Stimulated activated CD8-positive, alpha-beta memory T cell treated with anti-CD3 and anti-CD28 coated beads, Interleukin-4, amount 100 ng/mL, for 4 hours (primary cell): Measurements from ENCODE around the gene FBXO31.
A peak's percentile ranks its signal among the peaks of the same experiment; 100 is the strongest.

Experiments
- DNase-seq, 2 donors: peaks; one replicate each; pipeline ENCODE4 v3.0.0-alpha.2; 2020; ENCODE audit warnings: low read depth in 2 of 2, low spot score in 1 of 2

Gene FBXO31, protein sequence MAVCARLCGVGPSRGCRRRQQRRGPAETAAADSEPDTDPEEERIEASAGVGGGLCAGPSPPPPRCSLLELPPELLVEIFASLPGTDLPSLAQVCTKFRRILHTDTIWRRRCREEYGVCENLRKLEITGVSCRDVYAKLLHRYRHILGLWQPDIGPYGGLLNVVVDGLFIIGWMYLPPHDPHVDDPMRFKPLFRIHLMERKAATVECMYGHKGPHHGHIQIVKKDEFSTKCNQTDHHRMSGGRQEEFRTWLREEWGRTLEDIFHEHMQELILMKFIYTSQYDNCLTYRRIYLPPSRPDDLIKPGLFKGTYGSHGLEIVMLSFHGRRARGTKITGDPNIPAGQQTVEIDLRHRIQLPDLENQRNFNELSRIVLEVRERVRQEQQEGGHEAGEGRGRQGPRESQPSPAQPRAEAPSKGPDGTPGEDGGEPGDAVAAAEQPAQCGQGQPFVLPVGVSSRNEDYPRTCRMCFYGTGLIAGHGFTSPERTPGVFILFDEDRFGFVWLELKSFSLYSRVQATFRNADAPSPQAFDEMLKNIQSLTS

DNA sequence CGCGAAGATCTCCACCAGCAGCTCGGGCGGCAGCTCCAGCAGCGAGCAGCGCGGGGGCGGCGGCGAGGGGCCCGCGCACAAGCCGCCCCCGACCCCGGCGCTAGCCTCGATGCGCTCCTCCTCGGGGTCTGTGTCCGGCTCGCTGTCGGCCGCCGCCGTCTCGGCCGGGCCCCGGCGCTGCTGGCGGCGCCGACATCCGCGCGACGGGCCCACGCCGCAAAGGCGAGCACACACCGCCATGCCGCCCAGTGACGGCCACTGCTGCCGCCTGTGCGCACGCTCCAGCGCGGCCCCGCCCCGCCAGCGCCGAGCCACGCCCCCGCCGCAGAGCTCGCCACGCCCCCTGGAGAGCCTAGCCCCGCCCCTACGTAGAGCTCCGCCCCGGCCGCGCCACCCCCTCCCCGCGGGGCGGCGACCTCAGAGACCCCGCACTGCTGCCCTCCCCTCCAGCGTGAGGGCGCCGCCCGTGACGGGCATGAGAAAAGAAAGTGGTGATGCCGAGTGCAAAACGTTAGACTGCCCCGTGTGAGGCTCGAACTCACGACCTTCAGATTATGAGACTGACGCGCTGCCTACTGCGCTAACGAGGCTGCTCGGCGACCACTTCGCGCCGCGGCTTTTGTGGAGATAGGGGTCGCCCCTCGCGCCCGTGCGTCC lies at the start of gene FBXO31:
Gene FBXO31 (minus strand): TSS at position 272 of the 657 bp plus-strand sequence. CDS start 32 bp downstream, at position 240.
- peak; percentile 79 to 80 for DNase-seq

DNA sequence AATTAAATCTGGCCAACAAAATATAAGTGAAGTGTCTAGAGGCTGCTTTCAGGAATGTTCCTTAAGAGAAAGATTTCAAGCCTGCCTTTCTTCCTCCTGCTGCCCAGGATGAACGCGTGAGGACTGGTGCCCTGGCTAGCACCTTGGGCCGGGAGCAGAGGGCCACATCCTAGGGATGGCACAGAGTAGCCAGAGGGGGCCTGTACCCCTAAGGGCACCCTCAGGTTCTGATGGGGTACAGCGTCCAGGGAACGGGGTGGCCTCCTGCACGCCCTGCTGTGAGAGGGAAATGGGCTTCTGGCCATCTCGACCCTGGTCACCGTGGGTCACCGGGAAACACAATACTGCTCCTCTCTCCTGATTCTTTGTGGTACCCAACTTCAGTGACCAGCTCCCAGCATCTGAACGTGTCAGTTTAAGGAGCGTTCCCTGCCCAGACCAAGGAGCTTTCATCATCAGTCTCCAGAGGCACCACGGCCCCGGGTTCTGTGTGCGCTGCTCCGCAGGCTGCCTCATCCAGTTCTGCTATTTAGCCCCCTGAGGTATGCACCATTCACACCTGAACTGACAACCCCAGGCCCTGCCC lies 48.8 kb upstream of the FBXO31 start:
- no peak for DNase-seq

DNA sequence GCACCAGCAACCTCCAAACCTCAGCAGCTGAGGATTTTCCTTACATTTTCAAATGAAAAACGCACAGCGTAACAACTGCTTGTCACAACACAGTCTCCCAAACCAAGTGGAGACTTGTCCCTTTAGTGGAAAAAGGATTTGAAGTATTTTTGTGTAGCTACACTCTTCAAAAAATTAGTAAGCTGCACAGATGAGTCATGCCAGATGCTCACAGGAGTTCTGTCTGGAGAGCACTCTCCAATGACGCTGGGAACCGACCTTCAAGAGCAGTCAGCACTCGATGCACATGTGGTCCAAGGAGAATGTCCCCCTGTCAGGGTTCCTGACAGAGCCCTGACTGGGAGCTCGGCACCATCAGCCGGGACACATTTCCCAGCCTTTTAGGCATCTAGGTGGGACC lies 48.4 kb upstream of the FBXO31 start:
- no peak for DNase-seq

DNA sequence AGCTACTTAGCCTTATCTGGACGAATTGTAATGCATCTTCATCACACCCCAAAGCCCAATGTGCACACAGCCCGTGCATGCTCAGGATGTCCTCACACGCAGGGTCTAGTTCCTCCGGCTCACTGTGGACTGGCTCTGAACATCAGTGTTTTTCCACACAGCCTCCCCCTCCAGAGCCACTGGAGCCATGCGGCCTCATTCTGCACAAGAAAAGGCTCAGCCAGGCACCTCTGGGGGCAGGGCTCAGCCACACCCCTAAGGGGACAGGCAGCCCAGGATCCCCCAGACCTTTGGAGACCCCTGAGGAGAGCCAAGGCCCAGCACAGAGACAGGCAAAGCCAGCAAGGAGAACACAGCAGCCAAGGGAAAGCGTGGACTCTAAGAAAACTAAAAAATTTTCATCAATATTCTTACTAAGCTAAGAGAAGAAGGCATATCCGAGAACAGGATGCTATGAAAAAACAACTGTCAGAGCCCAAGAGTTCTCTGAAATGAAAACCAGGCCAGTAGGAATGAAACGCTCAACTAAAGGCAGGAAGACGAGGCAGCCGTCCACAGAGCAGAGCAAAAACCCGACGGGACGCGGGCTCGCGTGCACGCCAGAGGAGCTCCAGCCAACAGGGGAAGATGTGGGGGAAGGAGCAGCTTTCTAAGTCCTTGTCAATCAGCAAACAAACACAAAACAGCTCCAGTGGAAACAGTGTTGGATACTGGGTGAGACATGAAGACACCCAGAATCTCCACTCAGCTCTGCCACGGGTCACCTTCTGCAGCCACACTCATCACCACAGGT lies 43.0 kb upstream of the FBXO31 start:
- DNase-seq = no peak

DNA sequence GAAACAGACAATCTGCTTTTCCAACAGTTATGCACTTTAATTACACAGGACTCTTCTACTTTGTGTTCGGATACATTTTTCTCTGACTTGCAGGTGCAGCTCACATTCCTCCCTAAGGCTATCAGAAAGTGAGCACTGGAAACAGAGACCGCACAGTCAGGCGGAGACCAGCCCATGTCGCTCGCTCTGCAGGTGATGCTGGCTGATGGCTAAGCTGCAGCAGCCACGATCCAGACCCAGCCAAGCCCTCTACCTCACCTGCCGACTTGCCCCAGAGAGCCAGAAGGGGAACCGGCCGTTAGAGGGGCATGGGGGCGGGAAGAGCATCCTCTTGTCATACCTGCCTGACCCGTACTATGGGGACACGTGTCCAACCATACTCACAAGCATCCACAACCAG lies 42.4 kb upstream of the FBXO31 start:
- no peak for DNase-seq

DNA sequence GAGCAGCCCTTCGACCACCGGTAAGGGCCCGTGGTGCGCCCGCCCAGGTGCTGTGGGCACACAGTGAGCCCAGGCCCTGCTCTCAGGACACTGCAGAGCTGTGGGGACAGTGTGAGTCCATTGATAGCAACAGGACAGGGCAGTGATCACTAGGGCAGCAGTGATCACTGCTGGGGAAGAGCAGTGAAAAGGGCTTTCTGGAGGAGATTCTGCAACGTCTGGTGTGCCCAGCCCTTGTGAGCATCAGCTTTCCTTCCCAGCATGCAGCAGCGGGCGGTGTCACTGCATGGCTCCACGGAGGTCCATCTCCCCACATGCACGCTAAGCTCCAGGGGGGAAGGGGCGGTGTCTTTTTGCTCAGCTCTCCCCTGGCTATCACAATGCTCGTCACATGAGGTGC lies 40.7 kb upstream of the FBXO31 start:
- DNase-seq = no peak

DNA sequence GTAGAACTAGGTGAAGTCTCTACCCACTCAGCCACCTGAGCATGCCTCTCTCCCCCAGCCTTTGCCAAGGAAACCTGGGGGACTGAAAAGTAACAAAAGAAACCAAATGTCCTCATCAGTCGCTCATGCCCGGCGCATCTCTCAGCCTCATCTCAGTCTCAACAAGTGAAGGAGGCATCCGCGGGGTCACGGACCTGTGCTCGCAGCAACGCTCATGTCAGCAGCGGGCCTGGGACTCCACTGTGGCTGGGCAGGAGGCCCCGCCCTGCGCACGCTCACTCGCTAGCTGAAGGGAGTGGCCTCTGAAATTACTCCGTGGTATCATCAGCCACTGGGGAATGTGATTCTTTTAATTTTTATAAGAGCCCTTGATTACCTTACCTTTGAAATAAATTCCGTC lies 39.9 kb upstream of the FBXO31 start:
- no peak for DNase-seq

DNA sequence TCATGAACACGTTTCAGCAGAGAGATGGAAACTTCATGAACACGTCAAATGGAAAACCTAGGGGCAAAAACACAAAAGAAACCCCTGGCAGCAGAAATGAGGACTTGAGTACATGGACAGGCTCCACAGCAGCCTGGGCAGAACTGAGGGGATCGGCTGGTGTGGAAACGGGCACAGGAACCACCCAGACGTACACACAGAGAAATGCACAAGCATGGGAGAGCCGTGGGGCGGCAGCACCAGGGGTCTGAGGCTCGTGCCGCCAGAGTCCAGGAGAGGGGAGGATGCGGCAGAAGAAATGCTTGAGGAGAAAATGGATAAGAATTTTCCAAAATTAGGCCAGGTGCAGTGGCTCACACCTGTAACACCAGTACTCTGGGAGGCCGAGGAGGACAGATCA lies 38.5 kb upstream of the FBXO31 start:
- no peak for DNase-seq

DNA sequence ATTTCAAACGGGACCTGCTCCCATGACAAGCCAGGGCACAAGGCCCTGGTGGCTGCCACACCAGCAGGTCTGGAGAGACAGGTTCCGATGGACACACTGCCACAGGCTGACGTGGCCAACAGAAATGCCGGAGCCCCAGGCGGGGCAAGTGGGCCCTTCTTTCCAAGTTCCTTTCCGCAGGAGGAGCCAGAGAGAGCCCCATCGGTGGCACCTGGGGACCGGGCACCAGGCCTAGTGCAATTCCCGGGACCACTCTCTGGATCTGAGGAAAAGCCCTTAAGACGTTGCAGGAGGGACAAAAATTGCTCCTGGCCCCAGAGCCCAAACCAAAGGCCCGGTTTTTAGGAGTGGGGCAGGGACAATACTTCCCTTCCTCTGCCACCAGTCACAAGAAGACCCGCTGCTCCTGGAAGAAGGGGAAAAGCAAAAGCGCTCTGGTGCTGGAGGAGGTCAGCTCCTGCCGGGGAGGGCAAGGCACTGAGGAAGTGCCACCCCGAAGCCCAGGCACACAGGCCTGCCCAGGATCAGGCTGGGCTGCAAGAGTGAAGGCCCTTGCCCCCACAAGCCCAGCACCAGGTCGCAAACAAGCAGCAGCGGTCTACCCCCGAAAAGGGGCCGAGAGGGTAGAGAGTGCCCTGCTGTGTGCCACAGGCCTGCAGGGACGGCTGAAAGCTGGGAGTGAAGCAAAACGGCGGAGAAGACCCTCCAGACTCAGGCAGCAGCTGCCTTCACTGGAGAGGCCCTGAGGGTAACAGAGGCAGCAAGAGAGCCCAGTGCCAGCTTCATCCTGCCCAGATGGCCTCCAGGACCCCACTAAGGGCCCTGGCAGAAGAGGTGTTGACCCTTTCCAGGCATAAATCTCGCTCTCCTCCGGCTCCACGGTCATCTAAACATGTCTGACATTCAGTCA lies 37.7 kb upstream of the FBXO31 start:
- DNase-seq = no peak

DNA sequence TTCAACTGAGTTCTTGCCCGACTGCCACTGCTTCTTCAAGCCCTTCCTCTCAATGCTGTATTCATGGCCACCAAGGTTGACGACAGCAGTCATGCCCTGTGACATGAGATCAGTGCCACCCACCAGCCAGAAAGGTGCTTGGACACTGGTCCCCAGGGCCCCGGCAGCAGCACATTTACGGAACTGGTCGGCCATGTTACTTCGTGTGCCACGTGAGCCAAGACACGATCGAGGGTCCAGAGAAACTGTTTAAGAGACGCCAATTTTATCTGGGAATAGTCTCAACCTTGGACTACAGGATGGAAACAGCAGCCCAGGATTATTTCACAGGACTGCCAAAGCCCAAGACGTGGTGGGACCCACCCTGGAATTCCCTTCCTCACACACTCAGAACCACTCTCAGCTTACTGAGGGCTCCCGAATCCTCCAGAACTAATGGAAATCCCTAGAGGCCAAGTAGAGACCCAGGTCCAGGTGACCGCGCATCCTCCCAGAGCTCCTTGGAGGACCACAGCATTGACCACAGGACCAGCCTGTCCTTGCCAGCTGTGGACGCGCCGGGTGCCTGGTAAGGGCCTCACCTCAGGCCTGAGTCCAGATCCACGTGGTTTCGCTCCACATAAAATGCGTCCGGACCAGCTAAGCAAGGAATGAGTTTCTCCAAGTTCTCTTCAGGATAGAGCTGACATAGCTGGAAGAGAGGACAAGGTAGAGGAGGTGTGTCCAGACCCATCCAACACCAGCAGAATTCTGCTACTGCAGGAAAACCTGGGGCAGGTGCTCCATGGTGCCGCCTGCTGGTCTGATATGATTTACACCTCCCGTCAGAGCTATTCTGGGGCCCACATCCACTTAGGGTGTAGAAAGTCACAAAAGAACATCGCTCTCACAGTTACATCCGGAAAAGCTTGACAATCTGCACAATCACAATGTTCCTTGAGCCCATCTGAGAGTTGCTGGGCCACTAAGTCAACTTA lies 36.7 kb upstream of the FBXO31 start:
- no peak for DNase-seq

DNA sequence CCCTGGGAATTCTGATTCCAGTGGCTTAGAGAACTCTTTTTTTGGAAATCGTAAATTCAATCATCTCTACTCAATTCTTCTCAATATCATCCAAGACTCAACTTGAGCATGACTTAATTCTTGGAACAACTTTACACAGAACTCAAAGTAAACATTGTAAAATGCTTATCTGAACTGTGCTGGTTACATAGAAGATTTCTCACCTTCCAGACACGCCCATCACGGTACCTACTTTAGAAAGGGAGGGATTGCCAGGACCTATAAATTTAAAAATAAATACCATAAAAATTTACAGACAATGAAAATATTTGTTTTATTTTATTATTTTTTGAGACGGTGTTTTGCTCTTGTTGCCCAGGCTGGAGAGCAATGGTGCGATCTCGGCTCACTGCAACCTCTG lies 35.1 kb upstream of the FBXO31 start:
- no peak for DNase-seq

DNA sequence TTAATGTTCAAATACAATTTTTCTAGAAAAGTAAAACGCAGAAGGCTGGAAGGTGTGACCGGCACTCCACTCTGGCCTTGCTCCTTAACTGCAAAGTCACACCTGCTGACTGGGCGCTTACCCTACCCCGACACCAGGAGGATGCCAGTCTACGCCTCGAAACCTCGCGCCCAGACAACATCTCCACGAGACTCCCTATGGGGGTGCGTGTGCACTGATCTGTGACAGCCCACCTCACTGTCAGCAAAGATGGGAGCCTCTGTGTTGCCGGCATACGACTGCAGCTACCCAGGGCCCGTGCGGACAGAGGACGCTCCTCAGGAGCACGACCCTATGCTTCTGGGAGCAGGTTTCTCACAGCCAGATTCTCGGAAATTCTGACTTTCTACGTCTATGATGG lies 34.6 kb upstream of the FBXO31 start:
- DNase-seq = no peak

DNA sequence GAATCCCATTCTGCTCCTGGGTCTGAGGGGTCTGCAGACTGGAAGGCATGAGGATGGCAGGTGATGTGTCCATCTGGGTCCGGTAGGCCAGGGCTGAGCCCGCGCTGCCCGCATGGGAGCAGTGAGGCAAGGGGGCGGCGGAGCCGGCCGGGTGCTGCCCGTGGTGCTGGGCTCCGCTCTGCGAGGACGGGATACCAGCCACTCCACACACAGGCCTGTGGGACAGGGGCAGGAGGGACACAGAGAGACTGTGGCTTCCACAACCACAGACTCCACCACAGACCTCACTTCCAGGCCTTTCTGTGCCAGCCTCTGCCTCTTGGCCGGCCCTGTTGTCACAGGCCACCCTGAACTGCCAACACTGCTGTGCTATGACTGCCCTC lies 33.9 kb upstream of the FBXO31 start:
- no peak for DNase-seq

DNA sequence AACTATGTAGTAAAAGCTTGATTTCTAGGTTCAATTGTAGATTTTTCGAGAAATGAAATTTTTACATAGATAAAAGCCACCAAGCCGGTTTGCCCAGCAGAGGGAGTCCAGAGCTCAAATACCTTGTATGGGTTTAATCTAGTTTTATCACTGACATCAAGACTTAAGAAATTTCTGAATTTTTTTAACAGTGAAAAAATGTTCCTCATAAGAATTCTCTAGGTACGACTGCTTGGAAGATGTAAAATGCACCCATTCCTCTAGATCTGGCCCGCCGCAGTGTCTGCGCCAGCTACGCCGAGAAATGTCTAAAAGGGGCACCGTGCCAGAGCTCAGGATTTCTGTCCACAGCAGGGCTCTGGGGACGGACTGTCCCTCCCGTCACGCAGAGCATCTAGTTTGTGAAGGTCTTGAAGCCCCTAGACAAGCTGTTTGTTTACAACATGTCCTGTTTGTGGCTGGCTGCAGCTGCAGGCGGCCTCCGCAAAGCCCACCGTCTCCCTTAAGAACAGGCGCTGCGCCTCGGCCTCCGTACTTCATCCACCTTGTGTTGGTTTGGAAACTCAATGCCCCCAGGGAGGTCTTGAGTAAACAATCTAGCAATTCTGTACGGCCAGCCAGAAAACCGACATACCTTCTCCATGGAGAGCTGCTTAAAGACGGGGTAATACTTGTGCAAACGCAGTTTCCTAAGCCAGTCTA lies 33.4 kb upstream of the FBXO31 start:
- no peak for DNase-seq

DNA sequence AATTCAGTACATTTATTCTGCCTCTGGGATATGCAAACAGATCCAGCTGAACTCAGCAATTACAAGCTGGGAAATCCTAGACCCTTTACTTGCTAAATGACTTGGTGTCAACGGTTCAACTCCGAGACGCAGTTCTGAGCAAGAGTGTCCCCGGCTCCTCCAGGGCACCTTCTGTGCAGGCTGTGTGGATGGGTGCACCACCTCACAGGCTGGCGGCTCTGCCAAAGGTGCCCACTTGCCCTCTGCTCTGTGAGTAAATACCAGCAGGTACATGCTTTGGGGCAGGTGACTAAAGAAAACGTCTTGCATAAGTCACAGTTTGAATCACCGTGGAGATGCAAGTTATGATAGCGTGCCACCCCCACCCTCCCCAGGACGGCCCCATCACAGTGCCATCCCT lies 31.9 kb upstream of the FBXO31 start:
- no peak for DNase-seq

DNA sequence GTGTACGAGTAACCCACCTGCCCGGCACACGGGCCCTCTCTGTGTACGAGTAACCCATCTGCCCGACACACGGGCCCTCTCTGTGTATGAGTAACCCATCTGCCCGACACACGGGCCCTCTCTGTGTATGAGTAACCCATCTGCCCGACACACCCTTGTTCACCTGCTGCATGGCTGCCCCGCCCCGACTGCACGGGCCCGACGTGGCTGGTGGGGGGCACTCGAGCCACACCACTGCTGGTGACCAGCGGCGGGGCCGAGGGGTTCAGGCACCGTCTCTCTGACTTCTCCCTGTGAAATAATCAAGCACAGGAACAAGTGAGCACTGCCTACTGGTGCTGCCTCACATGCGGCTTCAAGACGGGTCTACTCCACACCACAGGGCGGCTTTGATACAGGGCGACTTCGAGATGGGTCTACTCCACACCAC lies 30.7 kb upstream of the FBXO31 start:
- no peak for DNase-seq

DNA sequence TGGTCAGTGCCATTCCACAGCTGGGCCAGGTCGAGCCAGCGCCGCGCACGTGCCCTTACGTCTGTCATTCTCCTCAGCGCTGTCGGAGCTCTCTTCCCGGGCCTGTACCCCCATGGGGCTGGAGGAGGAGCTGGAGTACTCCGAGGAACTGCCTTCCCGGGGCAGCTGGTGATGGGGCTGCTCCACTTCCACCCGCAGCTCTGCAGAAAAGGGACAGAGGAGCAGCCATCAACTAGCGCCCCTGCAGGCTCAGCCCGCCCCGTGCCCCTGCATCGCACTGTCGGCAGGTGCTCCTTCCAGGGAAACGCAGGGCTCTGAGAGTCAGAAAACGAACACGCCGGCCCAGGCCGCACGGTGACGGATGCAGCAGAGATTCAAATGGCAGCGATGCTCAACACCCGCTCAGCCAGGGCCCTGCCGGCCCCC lies 29.4 kb upstream of the FBXO31 start:
- DNase-seq = no peak

DNA sequence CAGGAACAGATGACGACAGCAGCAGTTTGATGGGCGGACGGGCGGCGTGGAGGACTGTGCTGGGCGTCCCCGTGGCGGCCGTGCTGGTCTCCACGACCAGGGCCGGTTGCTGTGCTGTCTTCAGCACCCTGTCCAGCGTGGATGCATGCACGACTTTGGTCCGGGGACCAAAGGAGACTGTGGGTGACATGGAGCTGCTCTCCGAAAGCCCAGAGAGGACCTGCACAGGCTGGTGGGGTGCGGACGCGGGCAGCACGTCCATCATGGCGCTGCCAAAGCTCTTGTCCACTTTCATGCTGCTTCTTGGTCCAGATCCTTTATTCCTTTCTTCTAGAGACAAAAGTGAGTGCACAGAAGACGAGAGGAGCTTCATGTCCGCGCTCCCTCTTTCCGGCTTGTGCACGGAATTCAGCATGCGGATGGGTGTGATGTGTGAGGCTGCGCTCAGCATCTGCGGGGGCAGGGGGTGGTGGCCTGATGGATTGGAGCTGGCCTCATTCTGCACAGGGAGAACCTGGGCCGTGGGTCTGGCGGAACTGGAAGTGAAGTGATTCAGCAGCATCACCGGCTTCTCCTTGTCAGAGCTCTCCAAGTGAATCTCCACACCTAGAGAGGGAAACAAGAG lies 28.9 kb upstream of the FBXO31 start:
- DNase-seq = no peak
